ENCODE measurements around the gene LIMCH1.
A peak's percentile ranks its signal among the peaks of the same experiment; 100 is the strongest.
"Not testable (repeated sequence)": the region's sequence is repeated elsewhere in the genome, so short reads cannot be mapped to it uniquely, and the experiment has no call there.

The LIMCH1 gene

DNA sequence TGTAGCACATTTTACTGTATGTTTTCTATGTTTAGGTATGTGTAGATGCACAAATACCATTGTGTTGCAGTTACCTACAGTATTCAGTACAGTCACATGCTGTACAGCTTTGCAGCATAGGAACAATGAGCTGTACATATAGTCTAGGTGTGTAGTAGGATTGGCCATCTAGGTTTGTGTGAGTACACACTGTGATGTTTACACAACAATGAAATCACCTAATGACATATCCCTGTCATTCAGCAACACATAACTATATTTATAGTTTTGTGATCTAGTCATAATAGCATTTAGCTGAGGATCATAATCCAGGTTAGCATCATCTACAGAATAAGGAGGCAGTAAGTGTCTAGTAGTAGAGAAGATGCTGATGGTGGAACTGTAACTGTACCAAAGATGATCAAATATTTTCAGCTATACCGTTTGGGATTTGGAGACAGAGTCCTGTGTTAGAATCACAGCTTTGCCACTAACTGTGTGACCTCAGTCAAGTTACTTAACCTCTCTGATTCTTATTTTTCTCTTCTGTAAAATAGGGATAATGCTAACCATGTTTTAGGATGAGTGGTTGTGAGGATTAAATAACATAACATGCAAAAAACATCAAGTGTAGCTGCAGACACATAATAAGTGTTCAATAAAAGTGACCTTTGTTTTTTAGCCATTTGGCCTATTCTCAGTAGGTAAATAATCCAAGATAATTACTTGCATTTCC, 73.3 kb downstream of the LIMCH1 start:
- DNase-seq: no peak

DNA sequence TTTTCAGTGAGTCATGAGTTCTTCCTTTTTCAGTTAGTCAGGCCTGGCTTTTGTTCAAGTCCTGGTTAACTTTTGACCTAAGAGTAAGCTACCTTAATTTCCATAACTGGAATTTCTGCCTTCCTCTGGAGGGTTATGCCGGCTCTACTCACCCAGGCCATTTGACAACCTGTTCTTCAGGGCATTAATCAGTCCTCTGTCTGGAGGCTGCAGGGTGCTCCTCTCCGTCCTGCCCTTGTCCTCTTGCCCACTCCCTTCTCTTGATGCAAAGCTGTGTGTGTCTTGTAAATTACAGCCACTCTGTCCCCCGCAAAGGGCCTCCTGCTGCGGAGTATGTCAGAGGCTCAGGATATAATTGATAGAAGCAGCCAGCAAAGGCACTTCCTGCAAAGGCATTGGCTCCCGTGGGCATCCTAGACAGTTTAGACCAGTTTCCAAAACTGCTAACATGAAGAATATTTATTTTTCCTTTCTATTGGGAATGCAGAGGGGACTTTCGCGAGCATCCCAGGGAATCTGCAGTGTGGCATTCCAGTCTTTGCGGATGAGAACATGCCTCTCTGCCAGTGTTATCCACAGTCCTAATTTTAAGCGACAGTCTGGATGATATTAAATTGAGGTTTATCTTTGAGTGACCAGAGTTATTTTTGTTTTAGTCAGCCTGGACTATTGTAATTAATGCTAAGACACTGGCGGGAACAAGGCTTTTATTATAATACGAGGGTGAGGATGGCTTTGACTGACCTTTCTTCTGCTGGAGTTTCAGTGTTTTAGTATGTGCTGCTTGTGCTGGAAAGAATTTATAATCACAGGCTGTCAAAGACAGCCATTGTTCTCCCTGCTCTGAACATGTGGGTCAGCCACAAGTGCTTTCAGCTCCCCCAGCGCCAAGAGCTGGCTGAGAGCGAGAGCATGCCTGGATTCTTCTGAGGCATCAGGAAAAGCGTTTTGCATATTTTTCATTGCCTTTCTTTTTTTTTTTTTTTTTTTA, 74.2 kb downstream of the LIMCH1 start:
- DNase-seq: peak; percentile 90 to 94

DNA sequence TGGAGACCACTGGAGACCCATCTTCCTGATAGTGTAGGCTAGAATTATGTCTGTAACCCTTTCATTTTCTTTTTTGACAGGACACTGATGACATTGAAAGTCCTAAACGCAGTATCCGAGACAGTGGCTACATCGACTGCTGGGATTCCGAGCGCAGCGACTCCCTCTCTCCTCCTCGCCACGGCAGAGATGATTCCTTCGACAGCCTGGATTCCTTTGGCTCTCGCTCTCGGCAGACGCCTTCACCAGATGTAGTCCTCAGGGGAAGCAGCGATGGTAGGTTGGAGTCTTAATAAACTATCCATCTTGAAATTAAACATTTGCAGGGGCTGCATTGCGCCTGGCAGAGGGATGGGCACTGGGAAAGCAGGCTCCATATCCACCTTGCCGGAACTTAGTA, 75.4 kb downstream of the LIMCH1 start:
- DNase-seq: peak; percentile 35 to 54

DNA sequence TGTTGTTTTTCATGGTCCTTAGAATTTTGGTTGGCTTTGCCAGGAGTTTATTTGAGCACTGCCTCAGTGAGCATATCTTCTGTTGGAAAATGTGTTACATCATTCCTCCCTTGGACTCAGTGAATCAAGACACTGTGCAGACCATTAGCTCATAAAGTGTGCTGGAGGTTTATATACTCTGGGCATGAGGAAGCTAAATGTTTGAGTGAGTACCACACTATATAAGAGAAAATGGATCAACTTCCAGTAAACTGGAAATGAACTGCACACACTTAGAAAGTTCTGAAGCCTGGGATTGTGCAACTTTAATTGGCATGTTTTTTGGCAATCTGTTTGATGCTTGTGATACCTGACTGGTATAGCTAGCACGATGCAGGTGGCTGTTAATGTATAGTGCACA, 75.9 kb downstream of the LIMCH1 start:
- DNase-seq: peak in 1 of 2 experiments; percentile 50

DNA sequence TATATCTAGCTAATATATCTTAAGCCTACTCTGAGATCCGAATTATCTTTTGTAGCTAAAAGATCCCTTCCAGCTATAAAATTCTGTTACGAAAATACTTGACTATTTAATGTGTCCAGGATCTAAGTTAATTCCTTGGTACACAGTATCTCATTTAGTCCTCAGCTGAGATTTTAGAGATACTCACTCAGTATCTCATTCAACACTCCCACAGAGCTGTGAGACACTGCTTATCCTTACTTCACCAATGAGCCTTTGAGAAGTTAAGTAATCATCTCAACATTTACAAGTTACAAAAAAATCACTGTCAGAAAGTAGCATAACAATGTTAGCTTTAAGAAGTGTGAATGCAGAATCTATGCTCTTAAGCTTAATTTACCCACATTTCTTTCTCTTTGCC, 76.6 kb downstream of the LIMCH1 start:
- no peak for DNase-seq

DNA sequence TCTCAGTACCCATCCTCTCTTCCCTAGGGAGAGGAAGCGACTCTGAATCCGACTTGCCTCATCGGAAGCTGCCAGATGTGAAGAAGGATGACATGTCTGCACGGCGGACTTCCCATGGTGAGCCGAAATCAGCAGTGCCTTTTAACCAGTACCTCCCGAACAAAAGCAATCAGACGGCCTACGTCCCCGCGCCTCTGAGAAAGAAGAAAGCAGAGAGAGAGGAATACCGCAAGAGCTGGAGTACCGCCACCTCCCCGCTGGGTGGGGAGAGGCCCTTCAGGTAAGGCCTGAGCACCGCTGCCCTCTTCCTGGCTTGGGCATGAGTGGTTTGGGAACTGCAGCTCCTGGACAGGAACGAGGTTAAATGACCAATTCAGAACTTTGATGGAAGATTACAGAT, 81.2 kb downstream of the LIMCH1 start:
- no peak for DNase-seq

DNA sequence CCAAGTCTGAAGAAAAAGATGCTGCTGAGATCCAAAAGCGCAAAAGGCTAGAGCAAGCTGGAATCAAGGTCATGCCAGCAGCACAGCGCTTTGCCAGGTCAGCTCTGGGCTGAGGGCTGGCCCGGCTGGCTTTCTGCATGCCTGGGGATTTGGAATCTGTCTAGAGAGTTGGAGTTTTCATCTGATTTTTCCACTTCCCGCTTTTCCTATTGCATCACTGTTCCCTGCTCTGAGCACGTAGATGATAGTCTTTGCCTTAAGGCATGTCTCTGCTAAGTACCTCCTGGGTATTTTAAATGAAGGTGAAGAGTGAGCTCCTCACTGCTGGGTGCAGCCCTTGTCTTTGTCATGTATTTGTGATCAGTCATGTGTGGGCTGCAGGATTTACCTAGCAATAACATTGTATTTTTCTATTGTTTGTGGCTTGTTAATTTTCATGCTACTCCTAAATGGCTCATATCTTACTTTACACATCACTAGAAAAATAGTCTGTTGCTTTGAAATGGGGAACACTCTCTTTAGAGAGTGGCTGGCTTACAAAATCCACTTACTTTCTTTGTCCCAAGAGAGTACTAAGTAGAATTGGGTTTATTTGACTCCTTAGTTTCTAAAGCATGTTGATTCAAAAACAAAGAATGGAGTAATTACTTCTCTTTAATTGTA, 82.8 kb downstream of the LIMCH1 start:
- DNase-seq: peak in 1 of 2 experiments; percentile 24

DNA sequence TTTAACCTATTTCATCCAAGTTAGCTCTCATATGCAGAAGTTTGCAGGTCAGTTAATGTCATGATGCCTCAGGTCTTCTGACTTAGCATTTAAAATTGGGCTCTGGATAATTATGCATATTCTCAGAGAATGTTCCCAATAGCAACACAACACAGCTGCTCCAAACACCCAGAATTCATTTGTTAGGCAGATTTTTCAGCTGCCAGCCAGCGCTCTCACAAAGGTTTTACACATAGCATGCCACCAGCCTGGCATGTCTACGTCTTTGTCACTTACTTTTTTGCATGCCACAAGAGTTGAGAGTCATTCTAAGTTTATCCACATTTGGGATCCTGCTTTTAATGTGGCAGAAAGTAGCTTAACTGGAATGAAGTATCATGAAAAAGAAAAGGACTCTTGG, 84.8 kb downstream of the LIMCH1 start:
- peak; percentile 90 to 93 for DNase-seq

DNA sequence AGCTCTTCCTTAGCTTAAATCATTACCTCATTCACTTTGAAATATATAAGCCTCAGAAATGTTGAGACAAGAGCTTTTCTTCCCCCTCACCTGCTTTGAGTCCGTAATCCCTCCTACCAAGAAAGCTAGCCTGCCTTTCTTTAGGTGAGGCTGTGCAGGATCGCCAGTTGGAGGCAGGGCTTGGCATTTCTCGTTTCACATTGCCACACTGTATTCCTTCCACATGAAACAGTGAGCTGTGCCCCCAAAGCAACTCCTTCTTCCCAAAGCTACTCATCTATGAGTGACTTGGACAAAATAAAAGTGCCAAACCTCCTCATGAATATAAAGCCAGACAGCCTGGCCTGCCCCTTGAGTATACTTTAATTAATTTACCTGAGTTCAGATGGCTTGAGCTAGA, 86.8 kb downstream of the LIMCH1 start:
- DNase-seq: no peak

DNA sequence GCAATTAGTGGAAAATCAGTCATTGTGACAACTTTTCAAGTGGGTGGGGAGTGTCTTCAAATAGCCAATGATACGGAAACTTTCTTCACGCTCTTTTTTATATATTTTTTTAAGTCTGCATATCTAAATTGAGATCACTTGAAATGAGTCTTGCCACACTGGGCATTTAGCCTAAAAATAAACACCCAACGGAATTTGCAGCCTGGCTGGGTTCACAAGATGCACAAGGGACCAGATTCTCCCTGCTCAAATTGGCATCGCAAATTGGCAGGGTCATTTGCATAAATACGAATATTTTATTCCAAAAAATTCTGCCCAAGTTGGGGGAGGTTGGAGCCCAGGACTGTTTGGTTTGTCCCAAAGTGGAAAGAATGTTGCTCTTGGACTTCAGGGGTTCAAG, 87.6 kb downstream of the LIMCH1 start:
- DNase-seq: peak in 1 of 2 experiments; percentile 33

DNA sequence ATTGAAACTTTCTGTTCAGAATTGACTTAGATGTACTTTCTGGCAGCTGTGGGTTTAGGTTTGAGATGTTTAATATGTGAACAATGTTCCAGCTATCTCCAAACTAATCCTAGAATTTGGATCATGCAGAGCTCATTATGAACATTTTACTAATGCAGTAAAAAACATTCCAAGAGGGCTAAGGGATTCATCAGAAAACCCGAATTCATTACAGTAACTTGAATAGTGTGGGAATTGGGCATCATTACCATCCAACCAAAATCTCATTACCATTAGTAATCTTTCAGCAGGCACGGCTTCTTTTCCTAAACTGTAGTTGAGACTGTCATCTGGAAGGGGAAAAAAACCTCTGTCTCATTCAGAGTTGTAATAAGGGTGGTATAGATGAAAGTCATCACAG, 91.0 kb downstream of the LIMCH1 start:
- no peak for DNase-seq

DNA sequence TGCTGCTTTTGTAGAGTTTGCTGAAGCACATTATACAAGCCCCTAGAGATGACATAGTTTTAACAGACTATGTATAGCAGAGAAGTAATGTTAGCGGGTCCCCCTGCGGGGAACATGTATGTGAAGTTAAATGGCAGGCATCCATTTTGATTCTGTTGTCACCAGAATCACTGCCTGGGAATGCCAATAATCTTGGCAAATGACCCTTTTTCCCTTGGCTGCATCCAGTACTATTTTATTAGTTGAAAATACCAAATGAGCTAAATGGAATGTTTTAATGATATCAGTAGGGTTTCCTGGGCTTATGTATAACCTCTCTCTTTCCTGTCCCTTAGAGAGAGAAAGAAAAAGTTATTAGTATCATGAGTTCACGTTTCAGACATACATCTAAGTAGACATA, 93.6 kb downstream of the LIMCH1 start:
- no peak for DNase-seq

DNA sequence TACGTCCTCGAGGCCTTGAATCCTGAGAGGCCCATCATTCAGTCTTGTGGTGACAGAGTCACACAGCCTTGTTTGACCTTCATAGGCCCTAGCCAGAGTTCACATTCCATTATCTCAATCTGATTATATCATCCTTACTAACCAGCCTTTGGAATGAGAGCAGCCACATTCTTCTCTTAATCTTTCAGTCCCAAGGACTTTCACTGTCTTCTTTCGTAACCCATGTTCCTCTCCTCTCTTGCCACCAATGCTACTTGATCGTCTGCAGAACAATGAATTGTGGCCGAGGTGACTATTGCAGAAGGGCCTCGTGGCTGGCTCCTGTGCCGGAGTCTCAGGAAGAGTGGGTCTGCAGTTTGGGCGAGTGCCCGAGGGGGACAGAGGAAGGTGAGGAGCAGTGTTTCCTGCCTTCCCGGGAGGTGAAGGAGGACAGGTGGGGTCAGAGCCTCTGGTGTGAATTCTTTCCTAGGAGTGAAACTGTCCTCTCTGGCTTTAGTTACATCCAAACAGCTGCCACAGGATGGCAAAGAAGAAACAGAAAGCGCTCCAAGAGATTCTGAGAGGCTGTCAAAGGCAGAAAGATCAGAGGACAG, 94.6 kb downstream of the LIMCH1 start:
- no peak for DNase-seq

DNA sequence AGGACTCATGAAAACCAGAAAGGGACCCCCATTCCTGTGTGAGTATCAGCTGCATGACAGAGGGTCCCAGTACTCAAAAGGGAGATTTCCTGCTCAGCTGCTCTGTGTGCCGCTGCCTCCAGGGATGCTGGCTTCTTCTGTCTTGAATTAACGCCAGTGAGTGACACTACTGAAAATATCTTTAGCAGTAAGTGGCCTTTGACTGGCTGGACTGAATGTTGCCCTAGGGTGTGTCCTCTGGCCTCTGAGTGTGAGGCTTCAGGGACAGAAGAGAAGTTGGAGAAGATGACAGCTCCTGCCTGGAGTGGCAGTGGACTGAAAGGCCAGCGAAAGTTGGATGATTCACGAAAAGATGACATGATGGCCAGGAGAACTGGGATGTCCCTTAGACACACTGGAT, 95.4 kb downstream of the LIMCH1 start:
- no peak for DNase-seq

DNA sequence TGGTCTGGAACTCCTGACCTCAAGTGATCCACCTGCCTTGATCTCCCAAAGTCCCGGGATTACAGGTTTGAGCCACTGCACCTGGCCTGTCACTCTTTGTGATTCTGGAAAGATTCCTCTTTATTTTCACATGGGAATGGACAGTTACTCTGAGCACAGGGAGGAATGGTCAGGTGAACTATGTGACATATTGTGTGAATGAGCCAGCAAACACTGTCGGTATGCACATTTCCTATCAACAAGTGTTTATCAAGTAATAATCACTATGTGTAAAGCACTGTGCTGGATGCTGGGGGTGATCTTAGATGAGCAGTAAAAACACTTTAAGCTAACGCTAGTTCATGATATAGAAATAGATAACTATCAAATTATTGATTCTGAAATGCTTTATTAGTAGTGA, 97.5 kb downstream of the LIMCH1 start:
- no peak for DNase-seq

DNA sequence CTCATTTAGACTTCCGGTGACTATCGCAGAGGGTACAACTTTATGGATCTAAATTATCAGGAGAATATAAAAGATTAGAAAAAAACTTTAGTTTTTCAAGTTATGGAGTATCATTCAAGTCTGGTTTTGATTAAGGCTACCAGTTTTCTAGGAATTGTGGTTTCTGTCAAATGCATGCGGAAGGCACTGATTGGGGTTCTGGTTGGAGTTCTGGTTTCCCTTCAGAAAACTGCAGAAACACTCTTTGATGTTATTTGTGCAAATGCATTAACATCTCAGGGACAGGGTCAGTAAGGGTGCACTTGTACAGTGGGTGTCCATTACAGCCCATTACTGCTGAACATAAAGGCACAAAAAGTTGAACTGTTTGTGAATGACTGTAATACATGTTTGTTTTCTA, 100.2 kb downstream of the LIMCH1 start:
- no peak for DNase-seq

DNA sequence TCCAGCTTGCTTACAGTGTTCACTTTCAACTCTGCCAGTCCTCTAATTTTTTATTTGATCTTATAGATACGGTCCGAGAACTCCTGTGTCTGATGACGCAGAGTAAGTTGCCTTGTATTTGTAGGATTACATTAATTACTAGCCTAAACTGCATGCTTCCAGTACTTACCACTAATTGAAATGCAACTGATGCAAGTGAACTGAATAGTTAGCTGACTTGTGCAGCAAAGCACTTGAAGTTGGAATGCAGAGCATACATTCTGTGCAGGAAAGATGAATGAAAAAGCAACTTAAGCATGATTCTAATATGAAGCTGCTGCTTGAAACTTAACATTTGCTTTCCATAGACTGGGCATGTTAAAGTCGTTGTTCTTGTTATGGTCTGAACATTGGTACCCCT, 100.9 kb downstream of the LIMCH1 start:
- DNase-seq: no peak

DNA sequence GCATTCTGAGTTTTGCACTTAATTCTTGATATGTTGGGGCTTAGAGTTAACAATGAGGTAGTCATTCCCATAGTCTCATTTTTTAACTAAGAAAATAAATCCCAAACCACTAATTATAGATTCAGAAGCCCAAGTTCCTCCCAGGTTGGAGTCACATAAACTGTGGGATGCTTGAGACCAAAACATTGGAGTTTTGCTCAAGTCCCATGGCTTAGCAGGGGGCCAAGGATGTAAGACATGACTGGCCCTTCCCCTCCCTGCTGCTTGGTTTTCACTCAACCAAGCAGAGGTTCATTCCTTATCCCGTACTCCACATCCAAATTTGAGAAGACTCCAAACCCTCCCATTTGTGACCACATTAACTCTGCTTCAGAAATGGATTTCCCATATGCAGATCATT, 101.3 kb downstream of the LIMCH1 start:
- no peak for DNase-seq

DNA sequence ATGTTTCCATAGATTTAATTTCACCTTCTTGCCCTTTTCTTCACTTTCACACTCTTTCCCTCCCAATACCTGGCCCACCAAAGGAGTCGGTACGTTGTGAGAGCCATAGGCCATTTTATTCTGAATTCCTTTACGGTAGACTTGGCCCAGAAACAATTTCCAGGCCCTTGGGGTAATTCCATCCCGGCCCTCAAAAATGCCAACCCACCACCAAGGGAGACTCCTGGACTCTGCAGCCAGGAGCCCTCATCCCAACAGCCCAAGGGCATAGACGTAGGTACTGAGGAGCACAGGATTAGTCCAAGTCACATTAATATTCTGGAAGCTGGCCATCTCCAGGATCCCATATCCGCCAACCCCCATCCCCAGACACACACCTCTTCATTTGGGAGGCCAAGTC, 102.9 kb downstream of the LIMCH1 start:
- DNase-seq: no peak

DNA sequence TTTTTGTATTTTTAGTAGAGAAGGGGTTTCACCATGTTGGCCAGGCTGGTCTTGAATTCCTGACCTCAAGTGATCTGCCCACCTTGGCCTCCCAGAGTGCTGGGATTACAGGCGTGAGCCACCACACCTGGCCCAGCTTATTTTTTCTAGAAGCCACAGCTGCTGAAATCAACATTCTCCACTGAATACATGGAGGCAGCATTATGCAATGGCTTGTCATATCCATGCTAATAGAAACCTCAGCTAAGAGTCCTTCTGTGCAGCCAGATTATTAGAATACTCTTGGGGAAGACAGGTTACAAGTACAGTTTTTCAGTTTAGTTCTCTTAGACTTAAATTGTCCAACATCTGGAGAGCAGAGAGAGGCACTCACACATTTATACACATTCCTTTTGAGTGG, 104.8 kb downstream of the LIMCH1 start:
- DNase-seq: not testable (repeated sequence)

DNA sequence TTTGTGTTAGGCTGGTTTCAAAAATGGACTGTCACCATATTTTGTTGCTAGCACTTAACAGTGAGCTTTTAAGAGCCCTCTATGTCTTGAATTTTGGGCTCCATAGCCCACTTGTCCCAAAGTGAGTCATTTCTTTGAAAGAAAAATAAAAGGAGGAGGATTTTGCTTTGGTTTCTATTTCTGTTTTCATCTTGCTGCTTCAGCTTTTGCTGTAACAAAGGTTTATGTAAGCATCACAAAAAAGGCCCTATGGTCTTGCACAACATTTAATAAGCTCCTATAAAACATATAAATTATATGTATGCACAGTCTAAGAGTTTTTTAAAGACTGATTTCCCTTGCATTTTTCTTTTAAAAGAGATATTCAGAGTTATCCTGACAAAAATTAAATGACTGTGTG, 105.4 kb downstream of the LIMCH1 start:
- DNase-seq: no peak

DNA sequence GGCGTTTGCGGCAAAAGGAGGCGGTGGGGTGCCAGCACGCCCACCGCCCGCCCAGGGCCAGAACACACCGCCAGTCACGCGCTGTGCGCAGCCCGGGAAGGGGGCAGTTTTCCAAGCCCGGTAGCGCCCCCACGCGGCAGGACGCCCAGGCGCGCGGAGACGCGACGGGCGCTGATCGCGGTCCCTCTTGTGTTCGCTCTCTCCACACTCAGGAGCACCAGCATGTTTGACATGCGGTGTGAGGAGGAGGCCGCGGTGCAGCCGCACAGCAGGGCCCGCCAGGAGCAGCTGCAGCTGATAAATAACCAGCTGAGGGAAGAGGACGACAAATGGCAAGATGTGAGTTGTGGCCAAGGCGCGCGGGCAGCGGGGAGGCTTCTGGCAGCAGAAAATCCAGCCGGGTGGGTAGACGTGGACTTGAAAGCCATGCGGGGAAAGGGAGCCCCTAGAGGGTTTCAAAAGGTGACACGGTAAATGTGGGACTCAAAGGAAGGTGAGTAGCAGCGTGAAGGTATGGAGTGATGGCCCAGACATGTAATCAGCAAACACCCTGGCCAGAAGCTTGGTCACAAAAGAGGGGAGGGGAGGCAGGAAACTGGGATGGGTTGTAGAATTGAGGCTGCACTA, 106.4 kb downstream of the LIMCH1 start:
- peak; percentile 12 to 59 for DNase-seq

DNA sequence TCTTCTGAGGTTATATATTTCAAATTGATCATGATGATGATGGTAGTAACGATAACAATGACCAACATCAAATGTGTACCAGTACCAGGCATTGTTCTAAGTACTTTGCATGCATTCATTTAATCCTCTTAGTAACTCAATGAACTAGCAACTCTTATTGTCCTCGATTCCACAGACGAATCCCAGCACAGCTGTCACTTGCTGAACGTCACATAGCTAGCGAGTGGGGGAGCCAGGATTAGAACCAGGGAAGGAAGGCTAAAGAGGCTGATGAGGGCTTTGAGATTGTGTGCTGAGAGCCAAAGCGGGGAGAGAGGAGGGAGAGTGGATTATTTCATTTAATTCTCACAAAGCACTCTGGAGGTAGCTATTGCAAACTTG, 106.9 kb downstream of the LIMCH1 start:
- DNase-seq: no peak
